Mesothelial cell of epicardium (in vitro differentiated cells): ENCODE results near the gene ACKR4. TPM values are rescaled to one million over a fixed set of nuclear protein-coding genes. Genes with fewer than 3 reads are reported as not detected.
"Not testable (repeated sequence)": the region's sequence is repeated elsewhere in the genome, so short reads cannot be mapped to it uniquely, and the experiment has no call there.

ENCODE experiments used
- DNase-seq, 2 experiments: peaks; one replicate each; pipeline ENCODE4 v3.0.0; 2021; ENCODE audit warnings: low spot score in 2 of 2; ENCODE audit not compliant: unreplicated experiment in 2 of 2
- H3K27ac Mint-ChIP-seq: 2 replicates; pipeline ENCODE4 v1.8.0; 2021; ENCODE audit warnings: mixed read lengths
- H3K27me3 Mint-ChIP-seq: 2 replicates; pipeline ENCODE4 v1.8.0; 2021; ENCODE audit warnings: low read depth, mixed read lengths
- H3K36me3 Mint-ChIP-seq: 2 replicates; pipeline ENCODE4 v1.8.0; 2021; ENCODE audit warnings: mixed read lengths
- H3K4me1 Mint-ChIP-seq: 2 replicates; pipeline ENCODE4 v1.8.0; 2021; ENCODE audit warnings: mixed read lengths
- H3K4me3 Mint-ChIP-seq: 2 replicates; pipeline ENCODE4 v1.8.0; 2021; ENCODE audit warnings: mild to moderate bottlenecking, moderate library complexity, mixed read lengths
- H3K9me3 Mint-ChIP-seq: 2 replicates; pipeline ENCODE4 v1.8.0; 2021; ENCODE audit warnings: mixed read lengths
- total RNA-seq: library from RNA; stranded (reverse); gene quantifications from 3 replicates; pipeline ENCODE4 v1.2.1, GENCODE V29; 2021
- TF ChIP-seq, protein P1 (sequence below): fragments of 200-600 bp; sonication (generic); IDR thresholded peaks from one replicate; pipeline ENCODE4 v1.5.0; 2021; ENCODE audit warnings: antibody characterized with exemption; ENCODE audit not compliant: unreplicated experiment

Gene ACKR4
- total RNA-seq, 1 donor from 2014 or later = 0.13 TPM

DNA sequence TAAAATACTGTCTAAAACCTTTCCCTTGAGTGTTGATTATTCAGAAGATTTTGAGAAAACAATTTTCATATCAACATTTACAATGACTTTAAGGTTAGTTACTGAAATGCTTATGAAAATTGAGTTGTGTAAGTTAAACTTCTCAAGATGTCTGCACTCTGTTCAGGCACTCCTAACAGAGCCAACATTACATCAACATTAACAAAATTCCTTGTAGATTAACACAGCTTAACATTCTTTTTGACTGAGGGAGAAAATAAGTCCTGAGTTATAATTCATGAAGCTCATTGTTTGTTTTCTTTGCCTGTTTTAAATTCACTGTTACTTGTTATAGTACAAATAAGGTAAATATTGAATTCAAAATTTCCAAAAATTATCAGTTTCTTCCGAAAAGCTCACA is 9.0 kb downstream of the ACKR4 start:
- no peaks in the 10 kb centered on the region for H3K27me3 Mint-ChIP-seq
- peaks cover 38% of the 10 kb centered on the region for H3K36me3 Mint-ChIP-seq
- H3K9me3 Mint-ChIP-seq = peaks cover 32% of the 10 kb centered on the region
- H3K4me1 Mint-ChIP-seq = peaks cover 17% of the 10 kb centered on the region
- peak overlapping the region; percentile 71 for H3K27ac Mint-ChIP-seq
- no peak overlapping the region for H3K4me3 Mint-ChIP-seq
- DNase-seq = no peak
- TF ChIP-seq, protein P1, sequence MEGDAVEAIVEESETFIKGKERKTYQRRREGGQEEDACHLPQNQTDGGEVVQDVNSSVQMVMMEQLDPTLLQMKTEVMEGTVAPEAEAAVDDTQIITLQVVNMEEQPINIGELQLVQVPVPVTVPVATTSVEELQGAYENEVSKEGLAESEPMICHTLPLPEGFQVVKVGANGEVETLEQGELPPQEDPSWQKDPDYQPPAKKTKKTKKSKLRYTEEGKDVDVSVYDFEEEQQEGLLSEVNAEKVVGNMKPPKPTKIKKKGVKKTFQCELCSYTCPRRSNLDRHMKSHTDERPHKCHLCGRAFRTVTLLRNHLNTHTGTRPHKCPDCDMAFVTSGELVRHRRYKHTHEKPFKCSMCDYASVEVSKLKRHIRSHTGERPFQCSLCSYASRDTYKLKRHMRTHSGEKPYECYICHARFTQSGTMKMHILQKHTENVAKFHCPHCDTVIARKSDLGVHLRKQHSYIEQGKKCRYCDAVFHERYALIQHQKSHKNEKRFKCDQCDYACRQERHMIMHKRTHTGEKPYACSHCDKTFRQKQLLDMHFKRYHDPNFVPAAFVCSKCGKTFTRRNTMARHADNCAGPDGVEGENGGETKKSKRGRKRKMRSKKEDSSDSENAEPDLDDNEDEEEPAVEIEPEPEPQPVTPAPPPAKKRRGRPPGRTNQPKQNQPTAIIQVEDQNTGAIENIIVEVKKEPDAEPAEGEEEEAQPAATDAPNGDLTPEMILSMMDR = no peak

DNA sequence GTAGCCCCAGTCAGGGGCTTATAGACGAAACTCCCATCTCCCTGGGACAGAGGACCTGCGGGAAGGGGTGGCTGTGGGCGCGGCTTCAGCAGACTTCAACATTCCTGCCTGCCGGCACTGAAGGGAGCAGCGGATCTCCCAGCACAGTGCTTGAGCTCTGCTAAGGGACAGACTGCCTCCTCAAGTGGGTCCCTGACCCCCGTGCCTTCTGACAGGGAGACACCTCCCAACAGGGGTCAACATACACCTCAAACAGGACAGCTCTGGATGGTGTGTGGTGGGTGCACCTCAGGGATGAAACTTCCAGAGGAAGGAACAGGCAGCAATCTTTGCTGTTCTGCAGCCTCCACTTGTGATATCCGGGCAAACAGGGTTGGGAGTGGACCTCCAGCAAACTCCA is 9.6 kb downstream of the ACKR4 start:
- not testable (repeated sequence) for DNase-seq, H3K27me3 Mint-ChIP-seq, H3K4me3 Mint-ChIP-seq
- peak overlapping the region; percentile 71 for H3K27ac Mint-ChIP-seq
- H3K4me1 Mint-ChIP-seq = peaks cover 17% of the 10 kb centered on the region
- peaks cover 41% of the 10 kb centered on the region for H3K36me3 Mint-ChIP-seq
- peaks cover 35% of the 10 kb centered on the region for H3K9me3 Mint-ChIP-seq

- not testable (repeated sequence) for H3K27me3 Mint-ChIP-seq, H3K4me3 Mint-ChIP-seq, H3K4me1 Mint-ChIP-seq, H3K27ac Mint-ChIP-seq, DNase-seq
- Mint-ChIP-seq H3K9me3 (peaks cover 19% of the 10 kb centered on the region), H3K36me3 (peaks cover 39% of the 10 kb centered on the region)
These were observed 18.2 kb downstream of the ACKR4 start for GRCh38 chr3:132615301-132615700.

DNA sequence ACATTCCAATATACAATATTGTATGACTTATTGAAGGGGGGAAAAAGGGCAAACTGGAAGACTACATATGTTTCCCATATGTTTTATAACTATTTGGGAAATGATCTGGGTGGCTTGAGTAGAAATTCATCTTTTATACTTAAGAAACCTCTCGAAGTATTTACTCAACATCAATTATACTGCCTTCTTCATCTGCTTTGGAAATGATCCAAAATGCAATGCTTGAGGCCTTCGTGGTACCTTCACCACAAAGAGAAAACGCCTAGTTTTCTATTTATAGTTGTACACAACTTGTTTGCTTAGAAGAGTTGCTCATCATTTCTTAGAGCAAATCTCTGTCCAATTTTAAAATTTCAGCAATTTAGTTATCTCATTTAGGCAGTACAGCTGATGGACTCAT is 18.8 kb downstream of the ACKR4 start:
- Mint-ChIP-seq H3K9me3 (peaks cover 22% of the 10 kb centered on the region), H3K4me3 (no peak overlapping the region), H3K27ac (no peak overlapping the region), H3K27me3 (no peaks in the 10 kb centered on the region), H3K36me3 (peaks cover 44% of the 10 kb centered on the region), H3K4me1 (no peaks in the 10 kb centered on the region)
- DNase-seq = no peak
- TF ChIP-seq, protein P1 = no peak

DNA sequence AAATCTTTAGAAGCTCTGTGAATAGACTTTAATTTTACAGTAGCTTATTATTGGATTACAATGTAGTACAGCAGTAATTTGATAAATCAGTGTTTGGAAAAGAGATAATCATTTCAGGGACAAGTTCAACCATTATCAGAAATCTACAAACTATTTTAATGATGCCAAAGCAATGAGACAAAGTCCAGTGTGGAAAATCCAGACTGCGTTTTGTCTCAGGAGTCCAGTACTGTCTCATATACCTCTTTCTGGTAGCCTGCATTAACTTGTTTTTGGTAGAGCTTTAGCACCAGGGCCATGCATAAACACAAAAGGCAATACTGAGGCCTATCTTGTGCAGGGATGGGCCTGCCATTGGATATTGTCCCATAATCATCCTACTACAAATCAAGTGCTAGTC is 19.7 kb downstream of the ACKR4 start:
- Mint-ChIP-seq H3K9me3 (peaks cover 20% of the 10 kb centered on the region), H3K27me3 (no peaks in the 10 kb centered on the region), H3K36me3 (peaks cover 44% of the 10 kb centered on the region), H3K27ac (no peak overlapping the region), H3K4me3 (no peak overlapping the region), H3K4me1 (no peaks in the 10 kb centered on the region)
- no peak for DNase-seq
- TF ChIP-seq, protein P1 = no peak

DNA sequence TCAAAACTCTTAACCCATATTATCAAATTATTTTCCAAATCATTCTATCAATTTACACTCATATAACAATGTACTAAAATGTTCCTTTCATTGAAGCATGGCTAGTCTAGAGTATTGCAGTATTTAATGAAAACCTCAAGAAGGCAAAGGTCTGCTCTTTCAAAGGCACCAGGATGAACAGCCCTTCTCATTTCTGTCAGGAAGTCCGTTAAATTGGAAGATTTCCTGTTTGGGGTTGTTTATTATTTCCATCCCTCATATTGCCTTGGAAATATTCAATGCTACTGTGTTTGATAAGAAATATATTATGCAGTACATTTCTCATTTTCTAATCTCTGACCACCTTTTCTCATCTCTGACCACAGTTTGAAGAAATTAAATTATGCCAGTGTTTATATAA is 25.1 kb downstream of the ACKR4 start:
- Mint-ChIP-seq H3K9me3 (peaks cover 10% of the 10 kb centered on the region), H3K36me3 (peaks cover 30% of the 10 kb centered on the region), H3K27ac (no peak overlapping the region), H3K27me3 (no peaks in the 10 kb centered on the region), H3K4me3 (no peak overlapping the region), H3K4me1 (no peaks in the 10 kb centered on the region)
- no peak for DNase-seq
- TF ChIP-seq, protein P1 = no peak

- Mint-ChIP-seq H3K27ac (no peak overlapping the region), H3K36me3 (peaks cover 25% of the 10 kb centered on the region), H3K9me3 (peaks cover 10% of the 10 kb centered on the region), H3K4me1 (no peaks in the 10 kb centered on the region), H3K4me3 (no peak overlapping the region), H3K27me3 (no peaks in the 10 kb centered on the region)
- TF ChIP-seq, protein P1 = no peak
- DNase-seq = no peak
These were observed 25.7 kb downstream of the ACKR4 start for GRCh38 chr3:132622761-132623160.
